ENCODE data around the gene ACER3.

The ACER3 gene

DNA sequence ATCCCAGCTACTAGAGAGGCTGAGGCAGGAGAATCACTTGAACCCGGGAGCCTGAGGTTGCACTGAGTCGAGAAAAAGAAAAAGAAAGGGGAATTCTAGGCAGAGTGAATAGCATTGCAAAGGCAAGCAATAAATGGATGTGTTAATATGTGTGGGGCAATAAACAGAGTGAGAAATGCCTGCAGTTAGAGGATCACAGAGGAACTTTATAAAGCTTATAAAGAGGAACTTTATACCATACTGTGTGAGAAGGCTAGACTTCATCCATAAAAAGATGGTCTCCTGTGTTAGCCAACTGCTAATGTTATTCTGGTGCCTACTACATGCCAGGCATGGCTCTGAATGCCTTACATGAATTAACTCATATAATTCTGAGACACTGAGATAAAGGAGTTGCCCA lies 174.3 kb downstream of the ACER3 start:
- H3K4me3 ChIP-seq (ENCODE audit: low read length) = no peak overlapping the region
- TF ChIP-seq, protein P1, sequence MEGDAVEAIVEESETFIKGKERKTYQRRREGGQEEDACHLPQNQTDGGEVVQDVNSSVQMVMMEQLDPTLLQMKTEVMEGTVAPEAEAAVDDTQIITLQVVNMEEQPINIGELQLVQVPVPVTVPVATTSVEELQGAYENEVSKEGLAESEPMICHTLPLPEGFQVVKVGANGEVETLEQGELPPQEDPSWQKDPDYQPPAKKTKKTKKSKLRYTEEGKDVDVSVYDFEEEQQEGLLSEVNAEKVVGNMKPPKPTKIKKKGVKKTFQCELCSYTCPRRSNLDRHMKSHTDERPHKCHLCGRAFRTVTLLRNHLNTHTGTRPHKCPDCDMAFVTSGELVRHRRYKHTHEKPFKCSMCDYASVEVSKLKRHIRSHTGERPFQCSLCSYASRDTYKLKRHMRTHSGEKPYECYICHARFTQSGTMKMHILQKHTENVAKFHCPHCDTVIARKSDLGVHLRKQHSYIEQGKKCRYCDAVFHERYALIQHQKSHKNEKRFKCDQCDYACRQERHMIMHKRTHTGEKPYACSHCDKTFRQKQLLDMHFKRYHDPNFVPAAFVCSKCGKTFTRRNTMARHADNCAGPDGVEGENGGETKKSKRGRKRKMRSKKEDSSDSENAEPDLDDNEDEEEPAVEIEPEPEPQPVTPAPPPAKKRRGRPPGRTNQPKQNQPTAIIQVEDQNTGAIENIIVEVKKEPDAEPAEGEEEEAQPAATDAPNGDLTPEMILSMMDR (conservative IDR thresholded peaks at IDR 0.05; ENCODE audit: low read length) = no peak
- no peak for DNase-seq (ENCODE audit: low read depth)

DNA sequence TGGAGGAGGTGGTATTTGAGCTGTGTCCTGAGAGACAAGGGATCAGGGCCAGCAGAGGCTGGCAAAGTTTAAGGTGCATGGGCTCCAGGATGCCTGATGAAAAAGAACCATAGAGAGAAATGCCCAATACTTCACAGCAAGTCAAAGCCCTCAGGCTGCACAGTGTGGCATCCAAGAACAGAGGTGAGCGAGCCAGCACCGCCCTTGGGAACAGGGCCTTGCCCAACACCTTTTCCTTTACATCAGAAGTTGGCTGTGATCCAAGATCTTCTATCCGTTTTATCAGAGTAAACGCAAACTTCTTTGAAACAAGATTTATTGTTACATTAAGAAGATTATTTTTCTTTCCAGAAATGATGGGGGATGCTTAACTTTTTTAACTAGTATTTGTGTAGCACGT lies 174.9 kb downstream of the ACER3 start:
- H3K4me3 ChIP-seq (ENCODE audit: low read length) = no peak overlapping the region
- no peak for DNase-seq (ENCODE audit: low read depth)
- TF ChIP-seq, protein P1 (conservative IDR thresholded peaks at IDR 0.05; ENCODE audit: low read length) = no peak

DNA sequence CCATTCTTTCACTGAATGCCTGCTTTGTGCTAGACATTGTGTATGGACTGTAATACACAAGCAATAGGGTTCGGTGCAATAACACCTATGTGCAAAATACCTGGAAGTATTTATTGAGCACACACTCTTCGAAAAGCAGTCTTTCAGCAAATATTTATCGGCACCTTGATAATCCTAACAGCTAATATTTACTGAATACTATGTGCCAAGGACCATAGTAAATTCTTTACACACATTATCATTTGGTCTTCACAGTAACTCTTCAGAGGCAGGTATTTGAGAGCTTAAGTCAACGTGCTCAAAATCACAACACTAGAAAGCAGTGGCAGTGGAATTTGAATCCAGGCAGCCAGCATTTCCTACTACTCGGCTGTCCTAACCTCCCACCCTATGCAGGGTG lies 175.7 kb downstream of the ACER3 start:
- TF ChIP-seq, protein P1 (conservative IDR thresholded peaks at IDR 0.05; ENCODE audit: low read length) = no peak
- DNase-seq (ENCODE audit: low read depth) = no peak
- no peak overlapping the region for H3K4me3 ChIP-seq (ENCODE audit: low read length)

DNA sequence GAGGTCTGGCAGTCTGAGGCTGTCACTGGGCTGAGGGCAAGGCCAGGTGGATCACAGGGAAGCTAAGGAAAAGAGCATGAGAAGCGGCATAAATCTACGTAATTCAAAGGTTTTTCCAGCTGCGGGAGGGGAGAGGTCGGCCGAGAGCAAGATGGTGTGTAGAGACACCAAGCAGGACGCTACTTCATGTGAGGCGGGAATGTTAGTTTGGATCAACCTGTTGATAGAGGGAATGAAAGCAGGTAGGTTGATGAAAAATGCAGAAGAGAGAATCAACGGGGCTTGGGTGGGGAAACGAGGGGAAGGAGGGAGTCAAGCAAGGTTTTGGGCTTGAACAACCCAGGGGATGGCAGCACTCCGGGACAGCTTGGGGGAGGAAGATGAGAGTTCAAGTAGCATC lies 176.3 kb downstream of the ACER3 start:
- no peak overlapping the region for H3K4me3 ChIP-seq (ENCODE audit: low read length)
- TF ChIP-seq, protein P1 (conservative IDR thresholded peaks at IDR 0.05; ENCODE audit: low read length) = no peak
- no peak for DNase-seq (ENCODE audit: low read depth)

DNA sequence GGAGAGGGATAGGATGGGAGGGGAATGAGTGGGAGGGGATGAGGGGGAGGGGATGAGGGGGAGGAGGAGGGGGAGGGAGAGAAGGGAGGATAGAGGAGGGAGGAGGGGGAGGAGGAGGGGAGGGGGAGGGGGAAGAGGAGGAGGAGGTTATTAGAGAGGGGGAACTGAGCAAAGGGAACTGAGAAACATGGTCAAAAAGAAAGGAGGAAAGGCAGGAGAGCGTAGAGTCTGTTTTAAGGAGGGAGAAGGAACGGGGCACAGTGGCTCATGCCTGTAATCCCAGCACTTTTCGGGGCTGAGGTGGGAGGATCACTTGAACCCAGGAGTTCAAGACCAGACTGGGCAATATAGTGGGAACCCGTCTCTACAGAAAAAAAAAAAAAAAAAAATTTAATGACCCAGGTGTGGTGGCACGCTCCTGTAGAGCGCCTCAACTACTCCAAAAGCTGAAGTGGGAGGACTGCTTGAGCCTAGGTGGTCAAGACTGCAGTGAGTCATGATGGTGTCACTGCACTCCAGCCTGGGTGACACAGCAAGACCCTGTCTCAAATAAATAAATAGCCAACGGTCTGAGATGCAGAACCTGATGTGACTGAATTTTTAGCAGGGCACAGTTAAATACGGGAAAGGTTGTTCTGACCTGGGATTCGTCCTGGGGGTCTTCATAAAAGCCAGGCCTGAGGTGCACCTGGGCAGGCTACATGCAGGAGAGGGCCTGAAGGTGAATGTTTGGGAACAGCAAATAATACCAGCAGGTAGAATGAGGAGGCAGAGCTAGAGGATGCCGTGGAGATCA lies 177.5 kb downstream of the ACER3 start:
- no peak overlapping the region for H3K4me3 ChIP-seq (ENCODE audit: low read length)
- DNase-seq (ENCODE audit: low read depth) = no peak
- TF ChIP-seq, protein P1 (conservative IDR thresholded peaks at IDR 0.05; ENCODE audit: low read length) = no peak

DNA sequence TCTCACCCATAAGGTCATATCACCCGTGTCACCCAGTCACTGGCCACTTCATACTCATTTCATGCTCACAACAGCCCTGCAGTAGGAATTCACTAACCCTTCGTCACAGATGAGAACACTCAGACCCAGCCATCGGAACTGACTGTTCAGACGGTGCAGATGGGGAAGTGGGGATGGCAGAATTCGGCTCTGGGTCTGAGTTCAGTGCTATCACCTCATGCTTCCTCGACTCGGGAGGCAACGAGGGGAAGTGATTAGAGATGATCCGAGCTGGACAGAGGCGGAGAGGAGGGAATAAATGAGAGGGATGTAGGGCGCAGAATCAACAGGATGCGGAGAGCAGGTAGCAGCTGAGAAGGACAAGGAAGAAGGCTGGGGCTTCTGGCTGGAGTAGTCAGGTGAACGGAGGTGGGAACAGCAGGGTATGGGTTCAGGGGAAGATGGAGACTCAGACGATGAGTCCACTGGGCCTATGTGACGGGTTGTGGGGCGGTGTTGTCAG lies 178.2 kb downstream of the ACER3 start:
- no peak overlapping the region for H3K4me3 ChIP-seq (ENCODE audit: low read length)
- no peak for DNase-seq (ENCODE audit: low read depth)
- TF ChIP-seq, protein P1 (conservative IDR thresholded peaks at IDR 0.05; ENCODE audit: low read length) = no peak
